ENCODE measurements around the gene DNAH14. TPM values are rescaled to one million over a fixed set of nuclear protein-coding genes. Genes with fewer than 3 reads are reported as not detected.
"Not testable (repeated sequence)": the region's sequence is repeated elsewhere in the genome, so short reads cannot be mapped to it uniquely, and the experiment has no call there.

DNAH14 gene
- total and polyA plus RNA-seq, 2 of the 4 experiments (the other 2 are of a cell fraction) = 2.7 to 3.6 TPM

GRCh38 chr1:224881308-224881692 lies 48.2 kb upstream of the DNAH14 start:
- BruUV-seq (replicated peaks); H3K4me1 ChIP-seq (ENCODE audit: control insufficient read depth, insufficient read depth, low read length); H3K56ac ChIP-seq (ENCODE audit: extremely low read depth, insufficient read depth, low read length); H4K91ac ChIP-seq (ENCODE audit: insufficient read depth, low read depth, low read length); H2BK5ac ChIP-seq (ENCODE audit: low read depth, low read length, poor library complexity, severe bottlenecking); H2BK120ac ChIP-seq (ENCODE audit: low read depth, low read length); H3K4me2 ChIP-seq (ENCODE audit: low read depth, low read length); H3K4ac ChIP-seq (ENCODE audit: low read depth, low read length); H3K9ac ChIP-seq (ENCODE audit: low read depth, low read length); H3K27me3 ChIP-seq (ENCODE audit: control insufficient read depth, insufficient read depth, low read length); dilution Hi-C loops (cut with HindIII; ENCODE audit: low sequenced_read_pairs, unreplicated experiment); POLR2A ChIA-PET (ENCODE audit: unreplicated experiment); H2BK20ac ChIP-seq (ENCODE audit: low read depth, low read length); H2AK5ac ChIP-seq (ENCODE audit: low read depth, low read length); ATAC-seq (ENCODE audit: low read depth); intact Hi-C loops (cut with micrococcal nuclease); DNase-seq; H3K14ac ChIP-seq (replicated peaks; ENCODE audit: low read depth, low read length); H2BK15ac ChIP-seq (ENCODE audit: low read depth, low read length); H2AFZ ChIP-seq (replicated peaks; ENCODE audit: low read length, poor library complexity); H3K23ac ChIP-seq (ENCODE audit: low read depth, low read length); H3K9me3 ChIP-seq (ENCODE audit: control insufficient read depth, insufficient read depth, low read length); H3K9me1 ChIP-seq (ENCODE audit: insufficient read depth, low read length); H4K20me1 ChIP-seq (ENCODE audit: insufficient read depth, low read length); H3K79me1 ChIP-seq (ENCODE audit: low read depth in 1 of 2, low read length in 2 of 2); CTCF ChIA-PET; H3K36me3 ChIP-seq (ENCODE audit: control insufficient read depth, insufficient read depth, low read length); H3K18ac ChIP-seq (ENCODE audit: low read depth, low read length); in situ Hi-C loops (cut with MboI; ENCODE audit: low sequenced_read_pairs); H4K5ac ChIP-seq (ENCODE audit: low read depth, low read length); H2AK9ac ChIP-seq (replicated peaks; ENCODE audit: low read depth, low read length, poor library complexity); H3K27ac ChIP-seq (ENCODE audit: insufficient read depth, low read length); H4K8ac ChIP-seq (ENCODE audit: low read depth in 2 of 2, low read length in 2 of 2); H3K4me3 ChIP-seq (ENCODE audit: insufficient read depth, low read depth, low read length): not testable (repeated sequence)
- 55% methylated on average over 3 of the region's 5 CpGs; no CpG with 5 or more reads in 1 of the 2 experiments for WGBS, 2 experiments (ENCODE audit: extremely low coverage in 2 of 2, insufficient read length in 1 of 2)

Measured in IMR-90 (cell line).